Islet precursor cell (in vitro differentiated cells): ENCODE data around the gene CDH12.
"Not testable (repeated sequence)": the region's sequence is repeated elsewhere in the genome, so short reads cannot be mapped to it uniquely, and the experiment has no call there.

Experiments
- DNase-seq: peaks from one replicate; pipeline ENCODE4 v3.0.0-alpha.2; 2018

Gene CDH12

DNA sequence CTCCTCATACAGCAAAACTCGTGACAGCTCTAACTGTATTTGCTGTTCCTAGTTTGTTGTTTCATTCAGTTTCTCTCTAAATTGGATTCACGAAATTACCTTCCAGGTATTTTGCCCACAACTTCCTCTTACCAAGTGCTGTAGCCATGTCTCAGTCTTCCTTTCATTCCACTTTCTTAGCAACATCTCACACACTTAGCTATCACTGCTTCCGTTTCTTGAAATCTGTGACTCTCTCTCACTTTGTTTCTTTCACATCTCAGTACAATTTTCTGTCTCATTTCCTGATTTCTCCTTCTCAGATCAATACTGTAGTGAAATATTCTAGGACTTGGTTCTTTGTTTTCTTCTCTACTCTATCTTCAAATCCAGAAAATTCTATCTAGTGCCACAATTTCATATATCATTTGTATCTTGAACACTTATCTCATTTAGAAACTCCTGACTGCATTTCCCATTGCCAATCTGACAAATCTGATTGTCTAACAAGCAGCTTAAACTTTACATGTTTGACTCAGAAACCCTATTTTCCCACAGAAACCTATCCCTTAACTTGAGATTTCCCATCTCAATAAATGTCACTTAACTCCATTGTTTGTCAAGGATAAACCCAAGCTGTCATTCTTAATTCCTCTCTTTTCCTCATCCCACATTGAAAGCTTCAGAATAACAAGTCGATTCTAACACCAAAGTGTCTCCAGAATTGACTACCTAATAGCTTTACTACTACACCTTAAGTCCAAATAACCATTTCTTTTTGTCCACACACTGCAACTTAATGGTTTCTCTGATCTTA is 303.1 kb downstream of the CDH12 start:
- no peak for DNase-seq

DNA sequence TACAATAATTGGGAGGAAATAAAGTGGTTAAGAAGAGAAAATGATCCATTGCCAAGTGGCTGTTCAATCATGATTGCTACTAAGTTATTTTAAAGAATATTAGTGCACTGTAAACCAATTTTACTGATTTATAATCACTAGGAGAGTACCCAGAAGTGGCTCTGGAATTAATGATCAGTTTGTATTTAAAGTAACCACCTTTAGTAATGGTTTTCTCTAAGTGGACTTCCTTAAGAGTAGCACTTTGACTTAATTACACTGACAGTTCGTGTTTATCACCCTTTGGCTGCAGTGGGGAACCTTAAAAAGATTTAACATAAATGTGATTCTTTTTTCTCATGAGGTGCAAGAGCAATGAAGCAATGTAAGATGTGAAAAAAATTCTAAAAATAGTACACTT is 310.8 kb downstream of the CDH12 start:
- no peak for DNase-seq

DNA sequence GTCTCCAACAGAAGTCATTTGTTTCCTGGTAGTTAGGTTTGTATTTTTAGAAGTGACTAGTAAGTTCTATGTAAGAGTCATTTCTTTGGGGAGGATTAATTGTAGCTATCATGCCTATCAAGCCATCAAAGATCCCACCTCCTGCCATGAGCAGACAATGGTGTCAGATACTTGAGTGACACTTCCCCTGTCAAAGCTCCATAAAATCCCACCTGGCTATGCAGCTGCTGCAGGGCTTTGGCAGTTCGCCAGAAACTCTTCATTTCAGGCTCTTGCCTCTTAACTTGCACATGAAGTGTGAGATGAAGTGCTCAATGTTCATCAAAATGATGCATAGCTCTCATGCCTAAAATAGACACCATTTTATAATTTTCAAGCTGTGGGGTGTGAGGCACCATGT is 312.1 kb downstream of the CDH12 start:
- no peak for DNase-seq

DNA sequence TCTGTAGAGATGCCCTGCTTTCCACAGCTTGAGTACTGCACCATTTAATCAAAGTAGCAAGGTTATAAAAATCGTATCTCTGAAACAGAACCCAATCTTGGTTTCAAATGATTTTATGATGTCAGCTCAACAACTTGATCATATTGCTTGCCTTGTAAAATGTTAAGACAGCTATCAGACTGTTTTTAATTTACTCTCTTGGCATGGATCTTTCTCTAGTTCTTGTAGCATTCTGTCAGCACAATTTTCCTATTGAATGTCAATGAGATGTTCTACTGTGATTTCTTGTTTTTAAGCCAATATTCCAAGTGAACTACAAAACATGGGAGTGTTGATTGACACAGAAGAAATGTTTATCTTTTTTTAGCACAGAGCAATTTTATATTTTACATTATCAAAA is 313.4 kb downstream of the CDH12 start:
- no peak for DNase-seq

DNA sequence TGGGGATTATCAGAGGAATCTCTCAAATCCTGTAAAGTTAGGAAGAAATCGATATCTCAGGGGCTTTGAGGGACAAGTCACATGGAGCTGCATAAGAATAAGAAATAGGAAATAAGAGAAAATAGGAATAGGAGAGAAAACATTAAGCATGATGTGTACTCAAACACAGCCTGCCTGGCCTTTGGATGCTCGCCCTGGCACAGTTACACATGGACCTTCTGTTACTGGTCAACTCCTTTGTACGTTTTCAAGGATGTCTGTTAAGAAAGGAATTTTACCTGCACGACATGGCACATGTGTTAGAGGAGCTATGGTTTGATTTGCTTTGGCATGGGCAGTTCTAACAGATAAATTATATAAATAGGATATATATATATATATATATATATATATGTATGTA is 321.2 kb downstream of the CDH12 start:
- no peak for DNase-seq

- no peak for DNase-seq
These were observed 331.6 kb downstream of the CDH12 start for GRCh38 chr5:22521521-22521920.

GRCh38 chr5:22516497-22516896 is 336.6 kb downstream of the CDH12 start:
- not testable (repeated sequence) for DNase-seq

DNA sequence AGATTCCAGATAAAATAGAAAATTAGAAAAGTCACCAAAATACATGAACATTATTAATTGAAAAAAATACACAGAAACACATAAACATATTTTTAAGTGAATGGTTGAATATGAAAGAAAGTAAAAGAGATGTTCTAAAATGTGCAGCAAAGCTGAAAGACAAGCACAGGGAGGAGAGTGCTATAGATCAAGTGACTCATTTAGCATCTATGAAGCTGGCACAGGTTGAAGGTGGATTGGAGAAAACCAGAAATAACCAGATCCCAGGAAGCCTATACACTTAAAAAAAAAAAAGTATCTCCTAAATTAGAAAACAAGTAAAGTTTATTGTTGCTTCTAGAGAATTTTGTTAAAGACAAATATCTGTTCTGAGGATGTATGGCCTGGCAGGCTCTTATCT is 338.9 kb downstream of the CDH12 start:
- no peak for DNase-seq

DNA sequence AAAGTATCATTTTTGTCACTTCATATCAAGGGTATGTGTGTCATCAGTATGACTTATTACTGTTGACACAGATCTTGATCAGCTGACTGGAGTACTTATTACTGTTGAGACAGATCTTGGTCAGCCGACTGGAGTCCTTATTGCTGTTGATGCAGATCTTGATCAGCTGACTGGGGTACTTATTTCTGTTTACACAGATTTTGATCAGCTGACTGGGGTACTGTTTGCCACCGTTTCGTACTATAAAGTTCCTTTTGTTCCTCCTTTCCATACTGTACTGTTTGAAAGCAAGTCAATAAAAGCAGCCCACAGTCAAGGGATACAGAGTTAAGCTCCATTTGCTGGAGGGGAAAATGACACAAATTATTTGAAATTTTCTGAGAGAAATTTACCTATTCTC is 347.3 kb downstream of the CDH12 start:
- DNase-seq = no peak

DNA sequence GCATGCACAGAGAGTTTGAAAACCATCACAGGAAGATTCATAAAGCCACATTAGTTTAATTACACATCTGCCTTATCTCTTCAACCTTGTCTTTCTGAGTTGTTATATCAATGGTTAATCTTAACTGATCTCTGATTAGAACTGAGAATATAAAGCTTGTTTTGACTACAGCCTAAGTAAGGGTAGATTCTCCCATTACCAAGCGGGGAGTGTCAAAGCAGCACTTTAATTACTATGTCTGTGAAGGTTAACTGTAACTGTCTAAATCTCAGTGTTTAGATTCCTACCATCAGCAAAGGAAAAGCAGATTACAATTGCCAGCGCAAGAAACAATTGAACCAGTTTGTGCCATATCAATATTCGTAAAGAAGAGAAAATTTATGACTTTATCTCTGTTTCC is 348.7 kb downstream of the CDH12 start:
- DNase-seq = no peak

- no peak for DNase-seq
These were observed 352.6 kb downstream of the CDH12 start for GRCh38 chr5:22500556-22500955.

GRCh38 chr5:22496666-22497065 is 356.5 kb downstream of the CDH12 start:
- DNase-seq = no peak

DNA sequence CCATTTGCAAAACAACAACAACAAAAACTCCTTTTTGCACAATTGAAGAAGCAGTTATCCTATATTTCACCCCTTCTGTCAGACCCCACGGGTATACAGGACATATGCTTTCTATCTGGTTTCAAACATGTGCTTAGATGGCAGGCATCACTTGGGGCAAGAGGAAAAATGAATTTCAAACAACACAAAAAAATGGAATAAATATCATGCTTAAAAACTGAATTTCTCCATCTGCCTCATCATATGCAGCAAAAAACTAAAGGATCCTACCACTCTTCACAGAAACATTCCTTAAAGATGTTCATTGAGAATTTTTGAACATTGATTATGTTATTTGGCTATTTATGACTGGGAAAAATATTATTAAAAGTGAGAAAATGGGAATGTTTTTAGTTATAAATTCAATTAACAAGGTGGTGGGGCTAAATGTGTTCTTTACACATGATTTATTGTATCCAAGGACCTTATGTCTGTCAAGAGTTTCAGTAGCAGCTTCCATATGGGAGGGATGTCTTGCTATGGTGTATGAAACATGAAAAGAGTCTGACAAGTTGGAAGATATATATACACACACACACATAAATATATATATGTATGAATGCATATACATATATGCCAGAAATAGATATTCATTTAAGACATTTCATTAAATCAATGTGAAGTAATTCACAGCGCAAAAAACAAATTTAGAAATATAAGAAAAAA is 358.0 kb downstream of the CDH12 start:
- DNase-seq = no peak

DNA sequence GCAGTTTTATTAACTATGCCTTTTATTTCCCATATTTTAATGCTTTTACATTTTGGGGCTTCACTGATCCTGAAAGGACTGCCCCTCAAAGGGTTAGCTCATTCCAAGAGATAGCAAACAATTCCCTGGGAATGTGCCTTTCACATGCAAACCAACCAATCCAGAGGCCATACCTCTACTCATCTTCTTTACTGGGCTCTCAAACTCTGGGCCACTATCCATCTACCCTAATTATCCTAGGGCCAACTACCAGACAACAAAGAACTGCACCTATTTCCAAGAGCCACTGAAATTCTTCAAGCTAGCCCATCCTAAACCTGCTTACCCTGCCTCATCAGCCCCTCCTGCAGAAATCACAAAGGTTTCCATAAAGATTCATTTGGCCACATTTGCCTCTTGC is 364.7 kb downstream of the CDH12 start:
- DNase-seq = no peak

DNA sequence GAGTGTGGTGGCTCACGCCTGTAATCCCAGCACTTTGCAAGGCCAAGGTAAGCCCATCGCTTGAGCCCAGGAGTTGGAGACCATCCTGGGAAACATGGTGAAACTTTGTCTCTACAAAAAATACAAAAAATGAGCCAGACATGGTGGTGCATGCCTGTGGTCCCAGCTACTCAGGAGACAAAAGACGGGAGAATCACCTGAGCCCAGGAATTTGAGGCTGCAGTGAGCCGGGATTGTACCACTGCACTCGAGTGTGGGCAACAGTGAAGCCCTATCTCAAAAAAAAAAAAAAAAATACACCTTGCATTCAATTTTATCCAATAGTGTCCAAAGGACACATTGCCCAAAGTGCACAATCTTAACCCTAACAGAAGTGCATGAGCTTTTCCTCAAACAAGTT is 372.8 kb downstream of the CDH12 start:
- no peak for DNase-seq

DNA sequence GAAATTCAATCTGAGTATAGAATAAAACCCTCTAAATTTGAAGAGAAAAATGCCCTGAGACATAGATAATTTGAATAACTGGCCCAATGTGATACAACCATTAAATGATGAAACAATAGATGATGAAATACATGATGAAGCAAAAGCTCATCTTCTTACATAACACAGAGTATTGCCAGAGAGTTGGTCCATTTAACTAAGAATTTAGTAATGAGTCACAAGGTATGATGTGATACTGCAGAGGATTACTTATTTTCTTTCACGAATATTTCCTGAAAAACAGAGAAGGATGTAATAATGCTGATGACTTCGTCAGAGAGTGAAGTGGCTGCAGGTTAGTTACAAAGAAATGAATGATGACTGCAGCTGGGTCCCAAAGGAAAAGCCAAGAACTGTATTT is 379.3 kb downstream of the CDH12 start:
- DNase-seq = no peak

- DNase-seq = no peak
These were observed 382.0 kb downstream of the CDH12 start for GRCh38 chr5:22471154-22471553.

DNA sequence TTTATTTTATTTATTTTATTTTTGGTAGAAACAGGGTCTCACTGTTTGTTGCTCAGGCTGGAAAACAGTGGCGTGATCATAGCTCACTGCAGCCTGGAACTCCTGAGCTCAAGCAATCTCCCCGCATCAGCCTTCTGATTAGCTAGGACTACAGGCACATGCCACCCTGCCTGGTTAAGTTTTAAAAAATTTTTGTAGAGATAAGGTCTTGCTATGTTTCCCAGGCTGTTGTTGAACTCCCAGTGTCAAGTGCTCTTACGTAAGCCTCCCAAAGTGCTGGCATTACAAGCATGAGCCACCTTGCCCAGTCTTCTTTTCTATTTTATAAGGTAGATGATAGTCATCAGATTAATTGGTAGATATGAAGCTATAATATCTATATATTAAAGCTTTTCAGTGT is 382.7 kb downstream of the CDH12 start:
- no peak for DNase-seq

- DNase-seq = no peak
These were observed 387.5 kb downstream of the CDH12 start for GRCh38 chr5:22465616-22466015.

- DNase-seq = no peak
These were observed 388.0 kb downstream of the CDH12 start for GRCh38 chr5:22465177-22465576.

DNA sequence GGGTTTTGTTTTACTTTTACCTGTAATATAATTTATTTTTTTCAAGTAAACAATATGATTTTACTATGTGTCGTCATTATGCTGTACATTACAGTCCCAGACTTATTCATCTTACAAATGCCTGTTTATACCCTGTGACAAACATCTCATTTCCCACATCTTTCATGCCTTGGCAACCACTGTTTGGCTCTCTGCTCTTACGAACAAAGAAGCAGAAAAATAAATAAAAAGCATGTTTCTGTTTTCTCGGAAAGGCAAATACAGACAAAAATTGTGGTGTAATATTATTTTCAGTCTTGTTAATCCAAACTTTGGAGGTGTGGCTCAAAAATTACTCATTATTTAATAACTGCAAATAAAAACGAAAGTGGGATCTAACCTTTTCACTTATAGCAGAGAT is 393.0 kb downstream of the CDH12 start:
- DNase-seq = no peak

DNA sequence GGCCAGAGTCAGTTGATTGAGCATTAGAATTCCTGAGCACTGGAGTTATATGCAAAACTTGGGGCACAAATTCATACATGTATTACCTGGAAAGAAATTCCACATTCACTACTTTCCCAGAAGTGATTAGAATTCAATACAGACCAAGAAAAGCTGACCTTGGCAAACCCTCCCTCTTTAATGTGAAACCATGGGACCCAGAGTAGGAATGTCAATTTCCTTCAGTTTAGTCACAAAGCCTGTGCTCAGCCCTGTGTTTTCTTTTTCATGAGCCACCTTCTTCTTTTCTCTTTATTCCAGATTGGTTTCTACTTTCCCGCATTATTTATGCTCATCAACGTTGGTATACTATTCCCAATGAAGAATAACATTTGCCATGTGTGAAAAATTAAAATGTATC is 420.2 kb downstream of the CDH12 start:
- DNase-seq = no peak

- no peak for DNase-seq
These were observed 421.3 kb downstream of the CDH12 start for GRCh38 chr5:22431840-22432239.

- DNase-seq = no peak
These were observed 421.7 kb downstream of the CDH12 start for GRCh38 chr5:22431406-22431805.
